NCI-H128 (cell line): ENCODE data around the gene L3MBTL4.
"Not testable (repeated sequence)": the region's sequence is repeated elsewhere in the genome, so short reads cannot be mapped to it uniquely, and the experiment has no call there.

Experiments
- DNase-seq: peaks from one replicate; lab custom pipeline; 2025; ENCODE audit not compliant: unreplicated experiment; lab: John Stamatoyannopoulos, UW

The L3MBTL4 gene

GRCh38 chr18:6203791-6204190 is 210.9 kb downstream of the L3MBTL4 start:
- DNase-seq, result no peak

- DNase-seq, result no peak
These were observed 211.8 kb downstream of the L3MBTL4 start for GRCh38 chr18:6202861-6203260.

- DNase-seq, result no peak
These were observed 214.4 kb downstream of the L3MBTL4 start for GRCh38 chr18:6200204-6200774.

GRCh38 chr18:6199777-6200176 is 214.9 kb downstream of the L3MBTL4 start:
- no peak for DNase-seq

- no peak for DNase-seq
These were observed 216.1 kb downstream of the L3MBTL4 start for GRCh38 chr18:6198585-6198984.

GRCh38 chr18:6194640-6195039 is 220.1 kb downstream of the L3MBTL4 start:
- DNase-seq, result no peak

- DNase-seq, result not testable (repeated sequence)
These were observed 228.9 kb downstream of the L3MBTL4 start for GRCh38 chr18:6185782-6186181.

- DNase-seq, result no peak
These were observed 239.5 kb downstream of the L3MBTL4 start for GRCh38 chr18:6174983-6175745.

- no peak for DNase-seq
These were observed 244.1 kb downstream of the L3MBTL4 start for GRCh38 chr18:6170604-6171003.

GRCh38 chr18:6161549-6161948 is 253.2 kb downstream of the L3MBTL4 start:
- DNase-seq, result no peak

GRCh38 chr18:6159426-6159825 is 255.3 kb downstream of the L3MBTL4 start:
- no peak for DNase-seq

- DNase-seq, result no peak
These were observed 255.8 kb downstream of the L3MBTL4 start for GRCh38 chr18:6158958-6159357.

- DNase-seq, result no peak
These were observed 258.3 kb downstream of the L3MBTL4 start for GRCh38 chr18:6156446-6156845.

- no peak for DNase-seq
These were observed 259.0 kb downstream of the L3MBTL4 start for GRCh38 chr18:6155707-6156106.

GRCh38 chr18:6150430-6150829 is 264.3 kb downstream of the L3MBTL4 start:
- DNase-seq, result no peak

GRCh38 chr18:6146307-6146661 is 268.4 kb downstream of the L3MBTL4 start:
- DNase-seq, result no peak

GRCh38 chr18:6145645-6146306 is 268.9 kb downstream of the L3MBTL4 start:
- no peak for DNase-seq

- DNase-seq, result no peak
These were observed 275.7 kb downstream of the L3MBTL4 start for GRCh38 chr18:6139007-6139406.

- not testable (repeated sequence) for DNase-seq
These were observed 278.8 kb downstream of the L3MBTL4 start for GRCh38 chr18:6135901-6136300.

- DNase-seq, result not testable (repeated sequence)
These were observed 279.7 kb downstream of the L3MBTL4 start for GRCh38 chr18:6135029-6135428.

- DNase-seq, result no peak
These were observed 281.9 kb downstream of the L3MBTL4 start for GRCh38 chr18:6132751-6133368.

- no peak for DNase-seq
These were observed 293.9 kb downstream of the L3MBTL4 start for GRCh38 chr18:6120820-6121279.
